Activated T-cell treated with anti-CD3 and anti-CD28 coated beads, Interleukin-2, amount 50 U/mL, for 24 hours (primary cell): ENCODE results near the gene TRIM63.
"Not testable (repeated sequence)": the region's sequence is repeated elsewhere in the genome, so short reads cannot be mapped to it uniquely, and the experiment has no call there.

Source experiments
- DNase-seq: peaks from one replicate; pipeline ENCODE4 v3.0.0-alpha.2; 2020
- H3K27ac Mint-ChIP-seq: 2 replicates; pipeline ENCODE4 v1.8.0; 2020; ENCODE audit warnings: mild to moderate bottlenecking, mixed read lengths
- H3K27me3 Mint-ChIP-seq: 2 replicates; pipeline ENCODE4 v1.8.0; 2020; ENCODE audit warnings: mixed read lengths
- H3K36me3 Mint-ChIP-seq: 2 replicates; pipeline ENCODE4 v1.8.0; 2020; ENCODE audit warnings: low read depth, mixed read lengths
- H3K4me1 Mint-ChIP-seq: 2 replicates; pipeline ENCODE4 v1.8.0; 2020; ENCODE audit warnings: low read depth, mixed read lengths
- H3K4me3 Mint-ChIP-seq: 2 replicates; pipeline ENCODE4 v1.8.0; 2020; ENCODE audit warnings: mild to moderate bottlenecking, moderate library complexity, mixed read lengths
- H3K9me3 Mint-ChIP-seq: 2 replicates; pipeline ENCODE4 v1.8.0; 2020; ENCODE audit warnings: mixed read lengths

TRIM63 gene

GRCh38 chr1:26096471-26096870, 29.0 kb upstream of the TRIM63 start:
- H3K4me1 Mint-ChIP-seq = peaks cover 3% of the 10 kb centered on the region
- no peak overlapping the region for H3K4me3 Mint-ChIP-seq
- H3K27ac Mint-ChIP-seq = no peak overlapping the region
- H3K27me3 Mint-ChIP-seq = peaks cover 4% of the 10 kb centered on the region
- H3K36me3 Mint-ChIP-seq = no peaks in the 10 kb centered on the region
- no peak for DNase-seq
- no peaks in the 10 kb centered on the region for H3K9me3 Mint-ChIP-seq

- peaks cover 3% of the 10 kb centered on the region for H3K4me1 Mint-ChIP-seq
- no peaks in the 10 kb centered on the region for H3K9me3 Mint-ChIP-seq
- H3K4me3 Mint-ChIP-seq = no peak overlapping the region
- DNase-seq = no peak
- no peaks in the 10 kb centered on the region for H3K36me3 Mint-ChIP-seq
- no peak overlapping the region for H3K27ac Mint-ChIP-seq
- H3K27me3 Mint-ChIP-seq = peaks cover 16% of the 10 kb centered on the region
These were observed 27.4 kb upstream of the TRIM63 start for GRCh38 chr1:26094677-26095383.

GRCh38 chr1:26094076-26094669, 26.7 kb upstream of the TRIM63 start:
- no peak for DNase-seq
- Mint-ChIP-seq H3K36me3 (no peaks in the 10 kb centered on the region), H3K4me1 (peaks cover 3% of the 10 kb centered on the region), H3K27me3 (peaks cover 17% of the 10 kb centered on the region), H3K27ac (no peak overlapping the region), H3K4me3 (no peak overlapping the region), H3K9me3 (no peaks in the 10 kb centered on the region)

- DNase-seq, H3K4me1 Mint-ChIP-seq, H3K36me3 Mint-ChIP-seq, H3K27ac Mint-ChIP-seq, H3K9me3 Mint-ChIP-seq, H3K4me3 Mint-ChIP-seq: not testable (repeated sequence)
- H3K27me3 Mint-ChIP-seq = peaks cover 20% of the 10 kb centered on the region
These were observed 26.1 kb upstream of the TRIM63 start for GRCh38 chr1:26093569-26093968.

GRCh38 chr1:26092422-26092821, 25.0 kb upstream of the TRIM63 start:
- H3K4me1 Mint-ChIP-seq = no peaks in the 10 kb centered on the region
- DNase-seq = no peak
- H3K27ac Mint-ChIP-seq = no peak overlapping the region
- no peak overlapping the region for H3K4me3 Mint-ChIP-seq
- H3K27me3 Mint-ChIP-seq = peaks cover 22% of the 10 kb centered on the region
- H3K9me3 Mint-ChIP-seq = no peaks in the 10 kb centered on the region
- no peaks in the 10 kb centered on the region for H3K36me3 Mint-ChIP-seq

- Mint-ChIP-seq H3K4me1 (no peaks in the 10 kb centered on the region), H3K9me3 (no peaks in the 10 kb centered on the region), H3K4me3 (no peak overlapping the region), H3K27me3 (peaks cover 26% of the 10 kb centered on the region), H3K27ac (no peak overlapping the region), H3K36me3 (no peaks in the 10 kb centered on the region)
- DNase-seq = no peak
These were observed 23.5 kb upstream of the TRIM63 start for GRCh38 chr1:26090893-26091292.

GRCh38 chr1:26089125-26089524, 21.7 kb upstream of the TRIM63 start:
- no peaks in the 10 kb centered on the region for H3K36me3 Mint-ChIP-seq
- peaks cover 39% of the 10 kb centered on the region for H3K27me3 Mint-ChIP-seq
- H3K4me1 Mint-ChIP-seq = no peaks in the 10 kb centered on the region
- H3K4me3 Mint-ChIP-seq = no peak overlapping the region
- H3K27ac Mint-ChIP-seq = no peak overlapping the region
- no peaks in the 10 kb centered on the region for H3K9me3 Mint-ChIP-seq
- DNase-seq = no peak

- no peak for DNase-seq
- peaks cover 28% of the 10 kb centered on the region for H3K27me3 Mint-ChIP-seq
- no peak overlapping the region for H3K4me3 Mint-ChIP-seq
- H3K36me3 Mint-ChIP-seq = no peaks in the 10 kb centered on the region
- H3K27ac Mint-ChIP-seq = no peak overlapping the region
- no peaks in the 10 kb centered on the region for H3K9me3 Mint-ChIP-seq
- no peaks in the 10 kb centered on the region for H3K4me1 Mint-ChIP-seq
These were observed 17.4 kb upstream of the TRIM63 start for GRCh38 chr1:26084844-26085243.

GRCh38 chr1:26084091-26084561, 16.7 kb upstream of the TRIM63 start:
- H3K36me3 Mint-ChIP-seq = no peaks in the 10 kb centered on the region
- no peaks in the 10 kb centered on the region for H3K9me3 Mint-ChIP-seq
- H3K4me3 Mint-ChIP-seq = no peak overlapping the region
- DNase-seq = no peak
- H3K27ac Mint-ChIP-seq = no peak overlapping the region
- no peaks in the 10 kb centered on the region for H3K4me1 Mint-ChIP-seq
- H3K27me3 Mint-ChIP-seq = peaks cover 28% of the 10 kb centered on the region

GRCh38 chr1:26083208-26083607, 15.8 kb upstream of the TRIM63 start:
- Mint-ChIP-seq H3K4me3 (no peak overlapping the region), H3K27ac (no peak overlapping the region), H3K4me1 (no peaks in the 10 kb centered on the region), H3K36me3 (no peaks in the 10 kb centered on the region), H3K9me3 (no peaks in the 10 kb centered on the region), H3K27me3 (peaks cover 23% of the 10 kb centered on the region)
- DNase-seq = no peak

GRCh38 chr1:26082020-26082350, 14.6 kb upstream of the TRIM63 start:
- Mint-ChIP-seq H3K27ac (no peak overlapping the region), H3K27me3 (peaks cover 27% of the 10 kb centered on the region), H3K4me3 (no peak overlapping the region), H3K4me1 (no peaks in the 10 kb centered on the region), H3K9me3 (no peaks in the 10 kb centered on the region), H3K36me3 (no peaks in the 10 kb centered on the region)
- no peak for DNase-seq

GRCh38 chr1:26081267-26082019, 14.0 kb upstream of the TRIM63 start:
- Mint-ChIP-seq H3K4me1 (no peaks in the 10 kb centered on the region), H3K27ac (no peak overlapping the region), H3K27me3 (peaks cover 27% of the 10 kb centered on the region), H3K4me3 (no peak overlapping the region), H3K9me3 (no peaks in the 10 kb centered on the region), H3K36me3 (no peaks in the 10 kb centered on the region)
- DNase-seq = no peak

GRCh38 chr1:26079960-26080814, 12.8 kb upstream of the TRIM63 start:
- Mint-ChIP-seq H3K27me3 (peaks cover 23% of the 10 kb centered on the region), H3K4me1 (peaks cover 3% of the 10 kb centered on the region), H3K9me3 (no peaks in the 10 kb centered on the region), H3K36me3 (no peaks in the 10 kb centered on the region), H3K4me3 (no peak overlapping the region), H3K27ac (no peak overlapping the region)
- no peak for DNase-seq

GRCh38 chr1:26079178-26079563, 11.7 kb upstream of the TRIM63 start:
- no peak overlapping the region for H3K4me3 Mint-ChIP-seq
- H3K27ac Mint-ChIP-seq = no peak overlapping the region
- H3K4me1 Mint-ChIP-seq = peaks cover 3% of the 10 kb centered on the region
- no peak for DNase-seq
- H3K27me3 Mint-ChIP-seq = peaks cover 16% of the 10 kb centered on the region
- no peaks in the 10 kb centered on the region for H3K9me3 Mint-ChIP-seq
- H3K36me3 Mint-ChIP-seq = no peaks in the 10 kb centered on the region
